Neural progenitor cell (in vitro differentiated cells): ENCODE measurements around the gene PPIP5K1. TPM values are rescaled to one million over a fixed set of nuclear protein-coding genes. Genes with fewer than 3 reads are reported as not detected.

Experiments used
- DNase-seq: peaks from one replicate; pipeline ENCODE4 v3.0.0-alpha.2; 2016; ENCODE audit warnings: low spot score
- H2AFZ ChIP-seq: fragments of 200-600 bp; sonication (generic); replicated peaks from 2 replicates; pipeline ENCODE4 v1.6.1; 2016; ENCODE audit warnings: antibody characterized with exemption
- H3F3A ChIP-seq: fragments of 200-600 bp; sonication (generic); 2 replicates; pipeline ENCODE4 v1.6.1; 2016; ENCODE audit warnings: antibody characterized with exemption, low read depth
- H3K27ac ChIP-seq: fragments of 200-600 bp; sonication (generic); 2 replicates; pipeline ENCODE4 v1.5.1; 2016; ENCODE audit warnings: mild to moderate bottlenecking
- H3K27me3 ChIP-seq: fragments of 200-600 bp; sonication (generic); 2 replicates; pipeline ENCODE4 v1.6.1; 2016; ENCODE audit warnings: mild to moderate bottlenecking, moderate library complexity
- H3K36me3 ChIP-seq: fragments of 200-600 bp; sonication (generic); 2 replicates; pipeline ENCODE4 v1.5.1; 2016
- H3K4me1 ChIP-seq: fragments of 200-600 bp; sonication (generic); 2 replicates; pipeline ENCODE4 v1.6.1; 2016; ENCODE audit warnings: mixed run types
- H3K4me2 ChIP-seq: fragments of 200-600 bp; sonication (generic); 2 replicates; pipeline ENCODE4 v1.6.1; 2016
- H3K4me3 ChIP-seq: fragments of 200-600 bp; sonication (generic); 2 replicates; pipeline ENCODE4 v1.5.1; 2016
- H3K79me2 ChIP-seq: fragments of 200-600 bp; sonication (generic); 2 replicates; pipeline ENCODE4 v1.6.1; 2016; ENCODE audit warnings: low read depth
- H3K9ac ChIP-seq: fragments of 200-600 bp; sonication (generic); 2 replicates; pipeline ENCODE4 v1.6.1; 2016
- H3K9me3 ChIP-seq: fragments of 200-600 bp; sonication (generic); 2 replicates; pipeline ENCODE4 v1.5.1; 2016; ENCODE audit warnings: low read depth
- H4K20me1 ChIP-seq: fragments of 200-600 bp; sonication (generic); 2 replicates; pipeline ENCODE4 v1.6.1; 2016; ENCODE audit warnings: low read depth
- H3K27ac Mint-ChIP-seq: 3 replicates; pipeline ENCODE4 v1.8.0; 2021; ENCODE audit warnings: mixed read lengths
- H3K27me3 Mint-ChIP-seq: 2 replicates; pipeline ENCODE4 v1.8.0; 2022; ENCODE audit warnings: low read depth, mild to moderate bottlenecking, inconsistent platforms, moderate library complexity, mixed read lengths; ENCODE audit not compliant: insufficient read depth
- H3K36me3 Mint-ChIP-seq: 3 replicates; pipeline ENCODE4 v1.8.0; 2021; ENCODE audit warnings: mixed read lengths
- H3K4me1 Mint-ChIP-seq: 3 replicates; pipeline ENCODE4 v1.8.0; 2021; ENCODE audit warnings: mixed read lengths
- H3K4me3 Mint-ChIP-seq: 3 replicates; pipeline ENCODE4 v1.8.0; 2021; ENCODE audit warnings: mild to moderate bottlenecking, moderate library complexity, mixed read lengths
- H3K9me3 Mint-ChIP-seq: 3 replicates; pipeline ENCODE4 v1.8.0; 2020; ENCODE audit warnings: mixed read lengths
- CTCF ChIP-seq: fragments of 200-600 bp; sonication (generic); IDR thresholded peaks from 2 replicates; pipeline ENCODE4 v1.5.1; 2017; ENCODE audit warnings: antibody characterized with exemption, mild to moderate bottlenecking
- EZH2 ChIP-seq: fragments of 200-600 bp; sonication (generic); IDR thresholded peaks from 2 replicates; pipeline ENCODE4 v1.6.1; 2017; ENCODE audit warnings: antibody characterized with exemption, mild to moderate bottlenecking, moderate library complexity
- EZH2phosphoT487 ChIP-seq: fragments of 200-600 bp; sonication (generic); IDR thresholded peaks from 2 replicates; pipeline ENCODE4 v1.6.1; 2017; ENCODE audit warnings: antibody characterized with exemption
- total RNA-seq: library from RNA; depleted of rRNA; stranded (reverse); fragments of >200 nt; gene quantifications from 2 replicates; pipeline ENCODE4 v1.2.3, GENCODE V29; 2015; ENCODE audit warnings: low replicate concordance

PPIP5K1 gene
- total RNA-seq, 1 donor from 2014 or later = 17.0 TPM

GRCh38 chr15:43528542-43529007, 61.4 kb downstream of the PPIP5K1 start:
- Histone ChIP-seq H3K4me2 (no peak overlapping the region), H3K9ac (no peak overlapping the region), H2AFZ (no peak overlapping the region), H3K4me1 (peaks cover 20% of the 10 kb centered on the region), H3K36me3 (no peaks in the 10 kb centered on the region), H3K27me3 (no peaks in the 10 kb centered on the region), H3K27ac (no peak overlapping the region), H3K9me3 (no peaks in the 10 kb centered on the region), H3K4me3 (no peak overlapping the region), H4K20me1 (no peaks in the 10 kb centered on the region), H3F3A (peaks cover 19% of the 10 kb centered on the region), H3K79me2 (no peaks in the 10 kb centered on the region)
- Mint-ChIP-seq H3K36me3 (peaks cover 32% of the 10 kb centered on the region), H3K4me1 (peaks cover 17% of the 10 kb centered on the region), H3K27me3 (peaks cover 13% of the 10 kb centered on the region), H3K27ac (no peak overlapping the region), H3K4me3 (no peak overlapping the region), H3K9me3 (peaks cover 6% of the 10 kb centered on the region)
- TF ChIP-seq CTCF = no peak
- TF ChIP-seq EZH2phosphoT487 = no peak
- no peak for TF ChIP-seq EZH2
- DNase-seq = no peak

GRCh38 chr15:43527802-43528541, 62.0 kb downstream of the PPIP5K1 start:
- Histone ChIP-seq H3K9ac (no peak overlapping the region), H3F3A (peaks cover 19% of the 10 kb centered on the region), H3K79me2 (no peaks in the 10 kb centered on the region), H2AFZ (no peak overlapping the region), H3K4me2 (no peak overlapping the region), H3K4me1 (peaks cover 20% of the 10 kb centered on the region), H3K4me3 (no peak overlapping the region), H3K9me3 (no peaks in the 10 kb centered on the region), H3K27ac (no peak overlapping the region), H4K20me1 (no peaks in the 10 kb centered on the region), H3K27me3 (no peaks in the 10 kb centered on the region), H3K36me3 (no peaks in the 10 kb centered on the region)
- H3K27me3 Mint-ChIP-seq = peaks cover 13% of the 10 kb centered on the region
- H3K4me3 Mint-ChIP-seq = no peak overlapping the region
- DNase-seq = no peak
- peaks cover 17% of the 10 kb centered on the region for H3K4me1 Mint-ChIP-seq
- peaks cover 38% of the 10 kb centered on the region for H3K36me3 Mint-ChIP-seq
- TF ChIP-seq CTCF (no peak), EZH2phosphoT487 (no peak), EZH2 (no peak)
- H3K27ac Mint-ChIP-seq = no peak overlapping the region
- H3K9me3 Mint-ChIP-seq = peaks cover 6% of the 10 kb centered on the region

- H4K20me1 ChIP-seq = no peaks in the 10 kb centered on the region
- no peak for TF ChIP-seq CTCF
- no peak for TF ChIP-seq EZH2
- no peak for TF ChIP-seq EZH2phosphoT487
- DNase-seq = no peak
- H3K9me3 Mint-ChIP-seq = peaks cover 6% of the 10 kb centered on the region
- H3K4me2 ChIP-seq = no peak overlapping the region
- peaks cover 45% of the 10 kb centered on the region for H3K36me3 Mint-ChIP-seq
- H3F3A ChIP-seq = peaks cover 19% of the 10 kb centered on the region
- no peak overlapping the region for H3K4me3 Mint-ChIP-seq
- H3K9ac ChIP-seq = no peak overlapping the region
- no peak overlapping the region for H2AFZ ChIP-seq
- peaks cover 20% of the 10 kb centered on the region for H3K4me1 ChIP-seq
- peaks cover 17% of the 10 kb centered on the region for H3K4me1 Mint-ChIP-seq
- H3K27me3 ChIP-seq = no peaks in the 10 kb centered on the region
- no peaks in the 10 kb centered on the region for H3K79me2 ChIP-seq
- H3K27ac ChIP-seq = no peak overlapping the region
- peaks cover 13% of the 10 kb centered on the region for H3K27me3 Mint-ChIP-seq
- no peak overlapping the region for H3K4me3 ChIP-seq
- no peaks in the 10 kb centered on the region for H3K36me3 ChIP-seq
- no peak overlapping the region for H3K27ac Mint-ChIP-seq
- no peaks in the 10 kb centered on the region for H3K9me3 ChIP-seq
Measured at GRCh38 chr15:43527016-43527801, 62.8 kb downstream of the PPIP5K1 start.
